GM18508 (cell line): ENCODE data around the gene AKT3.

Experiments
- ATAC-seq: cut with Tn5 transposase; IDR thresholded peaks from one replicate; pipeline ENCODE4 v1.9.1; 2021; ENCODE audit warnings: moderate number of reproducible peaks; ENCODE audit not compliant: insufficient read depth, unreplicated experiment

Gene AKT3

DNA sequence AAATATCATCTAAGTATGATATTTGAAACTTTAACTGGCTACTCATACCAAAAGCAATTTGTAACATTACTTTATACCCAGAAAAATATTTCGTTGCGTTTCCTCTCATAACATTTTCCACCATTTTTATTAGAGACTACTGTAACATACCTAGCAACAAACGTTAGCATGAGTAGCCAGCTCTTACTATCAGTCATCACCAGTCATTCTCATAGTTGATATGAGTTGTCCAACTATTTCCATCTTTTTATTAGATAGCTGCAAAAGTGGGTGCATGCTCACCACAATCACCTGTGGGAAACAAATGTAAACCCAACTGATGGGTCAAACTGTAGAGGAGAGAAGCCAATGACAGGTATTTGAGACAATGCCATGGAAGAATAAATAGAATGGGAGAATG, 114.6 kb downstream of the AKT3 start:
- ATAC-seq, result no peak

DNA sequence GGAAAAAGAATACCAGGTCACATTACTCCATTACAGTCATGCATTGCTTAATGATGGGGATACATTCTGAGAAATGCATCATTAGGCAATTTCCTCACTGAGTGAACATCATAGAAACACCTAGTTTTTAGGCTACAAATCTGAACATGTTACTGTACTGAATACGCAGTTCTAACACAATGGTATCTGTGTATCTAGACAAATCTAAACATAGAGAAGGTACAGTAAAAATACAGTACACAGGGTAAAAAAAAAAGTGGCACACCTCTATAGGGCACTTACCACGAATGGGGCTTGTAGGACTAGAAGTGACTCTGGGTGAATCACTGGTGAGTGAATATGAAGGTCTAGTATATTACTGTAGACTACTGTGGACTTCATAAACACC, 115.7 kb downstream of the AKT3 start:
- ATAC-seq, result no peak

DNA sequence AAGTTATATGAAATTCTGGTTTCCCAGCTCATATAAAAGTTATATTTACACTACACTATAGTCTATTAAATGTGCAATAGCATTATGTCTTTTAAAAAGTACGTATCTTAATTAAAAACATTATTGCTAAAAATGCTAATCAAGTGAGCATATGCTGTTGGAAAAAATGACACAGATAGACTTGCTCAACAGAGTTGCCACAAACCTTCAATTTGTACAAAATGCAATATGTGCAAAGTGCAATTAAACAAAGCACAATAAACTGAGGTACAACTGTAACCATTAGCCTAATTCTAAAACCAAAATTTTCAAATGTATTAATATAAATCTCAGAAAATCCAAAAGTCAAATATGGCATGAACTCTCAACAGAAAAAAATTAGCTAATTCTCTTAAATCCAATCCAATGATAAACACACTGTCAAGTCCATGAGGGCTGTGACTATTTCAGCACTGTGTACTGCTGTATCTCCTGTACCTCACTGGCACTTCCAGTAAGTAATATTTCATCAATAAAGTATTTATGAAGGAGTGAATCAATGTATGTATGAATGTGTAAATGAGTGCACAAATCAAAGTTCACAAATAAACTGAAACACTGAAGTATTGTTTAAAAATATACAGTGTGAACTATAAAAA, 116.3 kb downstream of the AKT3 start:
- ATAC-seq, result no peak

DNA sequence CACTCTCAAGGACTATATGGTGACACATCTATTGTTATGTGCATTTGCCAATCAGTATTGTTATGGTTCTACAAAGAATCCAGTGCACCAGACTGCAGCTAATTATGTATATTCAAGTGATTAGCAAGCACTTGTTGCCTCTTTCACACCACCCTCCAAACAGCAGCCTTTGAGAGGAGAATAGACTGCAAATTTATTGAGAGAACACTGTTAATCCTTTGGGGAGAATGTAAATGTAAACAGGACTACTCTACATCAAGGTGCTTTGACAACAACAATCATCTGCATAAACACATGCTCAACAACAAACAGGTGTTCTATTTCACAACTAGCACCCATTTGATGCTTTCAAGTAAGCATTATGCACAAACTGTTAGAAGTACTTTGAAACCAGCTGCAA, 117.4 kb downstream of the AKT3 start:
- ATAC-seq, result no peak

DNA sequence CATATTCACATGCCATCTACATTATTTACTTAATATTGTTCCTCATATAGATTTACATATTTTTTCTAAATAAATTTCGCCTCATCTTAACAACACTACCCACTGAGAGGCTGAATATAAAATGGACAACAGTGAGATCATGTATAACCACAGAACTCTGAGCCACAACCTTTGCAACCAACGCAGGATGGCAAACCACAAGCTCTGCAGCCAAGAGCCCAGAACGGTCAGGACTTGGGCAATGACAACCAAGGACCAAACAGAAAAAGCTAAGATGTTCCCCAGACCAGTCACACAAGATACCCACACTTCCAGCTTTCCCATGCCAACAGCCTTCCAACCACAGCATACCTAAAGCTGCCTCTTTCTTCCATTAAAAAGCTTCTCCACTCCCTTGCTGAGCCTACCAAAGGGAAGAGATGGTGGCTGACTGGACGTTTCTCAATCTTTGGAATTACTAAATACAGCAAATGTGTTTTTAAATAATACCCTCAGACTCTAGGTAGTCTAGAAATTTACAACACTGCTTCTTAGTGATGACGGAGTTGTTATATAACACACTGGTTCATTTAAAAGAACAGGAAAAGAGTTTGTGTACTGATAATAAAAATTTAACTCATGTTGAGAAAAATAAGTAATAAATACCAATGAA, 117.9 kb downstream of the AKT3 start:
- ATAC-seq, result no peak

DNA sequence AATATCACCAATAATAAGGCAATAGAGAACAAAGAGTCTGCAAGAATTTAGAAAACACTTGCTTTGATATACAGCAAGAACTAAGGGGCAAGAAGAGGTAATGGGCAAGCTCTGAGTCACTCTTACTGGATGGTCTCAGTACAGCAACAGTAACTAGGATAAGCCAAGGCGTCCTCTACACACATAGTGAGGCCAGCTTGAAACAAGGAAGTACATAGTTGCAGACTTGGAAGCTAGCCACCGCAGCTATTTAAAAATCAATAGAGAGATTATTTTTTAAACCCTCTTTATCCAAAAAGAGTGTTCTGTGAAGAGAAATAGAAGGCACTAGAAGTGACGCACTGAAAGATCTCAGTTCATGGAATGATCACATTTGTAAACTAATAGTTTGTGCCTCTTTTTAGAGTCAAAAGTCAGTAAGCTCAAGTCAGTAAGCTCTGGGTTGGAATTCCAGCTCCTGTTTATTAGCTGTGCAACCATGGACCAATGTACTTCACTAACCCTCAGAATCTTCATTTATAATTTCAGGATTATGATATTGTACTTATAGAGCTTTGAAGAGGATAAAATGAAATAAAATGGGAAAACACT, 118.6 kb downstream of the AKT3 start:
- ATAC-seq, result no peak

DNA sequence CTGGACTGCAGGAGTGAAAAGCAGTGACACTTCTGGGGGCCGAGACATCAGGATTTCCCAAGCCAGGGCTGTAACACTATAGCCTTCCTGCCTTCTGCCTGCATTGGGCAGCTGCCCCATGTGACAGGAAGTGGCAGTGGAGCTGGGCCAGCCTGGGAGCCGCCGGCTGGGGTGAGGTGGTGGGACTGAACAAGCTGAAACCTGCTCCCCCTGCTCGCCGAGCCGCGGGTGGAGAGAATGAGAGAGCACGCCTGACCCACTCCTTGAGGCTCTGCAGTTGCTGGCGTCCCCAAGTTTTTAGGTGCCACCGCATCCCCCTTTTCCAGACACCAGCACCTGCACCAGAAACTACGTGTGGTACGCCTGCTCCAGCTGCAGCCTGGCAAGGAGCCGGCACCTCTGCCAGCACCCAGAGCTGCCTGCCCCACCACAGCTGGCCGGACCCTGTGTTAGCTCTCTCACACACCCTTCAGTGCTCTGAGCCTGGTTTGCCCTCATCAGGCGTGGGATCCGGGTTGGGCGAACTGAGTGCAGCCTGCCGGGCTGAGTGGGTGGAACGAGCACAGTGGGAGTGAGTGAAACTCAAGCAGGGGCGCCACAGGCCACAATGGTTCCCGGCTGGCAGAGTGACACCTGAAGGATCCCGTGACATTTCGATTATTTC, 119.4 kb downstream of the AKT3 start:
- no peak for ATAC-seq

DNA sequence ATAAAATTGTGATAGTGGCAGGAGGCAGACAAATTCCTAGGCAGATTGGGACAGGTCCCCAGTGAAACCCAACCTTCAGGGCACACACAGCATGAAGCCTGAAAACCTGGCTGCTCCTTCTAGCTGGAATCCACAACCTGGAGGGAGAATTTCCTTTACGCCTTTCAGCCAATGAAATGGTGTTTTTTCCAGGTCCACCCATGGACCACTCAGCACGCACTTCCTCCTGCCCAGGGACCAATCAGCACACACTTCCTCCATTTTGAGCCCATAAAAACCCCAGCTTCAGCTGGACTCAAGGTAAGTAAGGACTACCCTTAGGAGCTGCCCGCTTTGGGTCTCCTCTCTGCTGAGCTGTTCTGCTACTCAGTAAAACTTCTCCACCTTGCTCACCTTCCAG, 120.1 kb downstream of the AKT3 start:
- ATAC-seq, result no peak

DNA sequence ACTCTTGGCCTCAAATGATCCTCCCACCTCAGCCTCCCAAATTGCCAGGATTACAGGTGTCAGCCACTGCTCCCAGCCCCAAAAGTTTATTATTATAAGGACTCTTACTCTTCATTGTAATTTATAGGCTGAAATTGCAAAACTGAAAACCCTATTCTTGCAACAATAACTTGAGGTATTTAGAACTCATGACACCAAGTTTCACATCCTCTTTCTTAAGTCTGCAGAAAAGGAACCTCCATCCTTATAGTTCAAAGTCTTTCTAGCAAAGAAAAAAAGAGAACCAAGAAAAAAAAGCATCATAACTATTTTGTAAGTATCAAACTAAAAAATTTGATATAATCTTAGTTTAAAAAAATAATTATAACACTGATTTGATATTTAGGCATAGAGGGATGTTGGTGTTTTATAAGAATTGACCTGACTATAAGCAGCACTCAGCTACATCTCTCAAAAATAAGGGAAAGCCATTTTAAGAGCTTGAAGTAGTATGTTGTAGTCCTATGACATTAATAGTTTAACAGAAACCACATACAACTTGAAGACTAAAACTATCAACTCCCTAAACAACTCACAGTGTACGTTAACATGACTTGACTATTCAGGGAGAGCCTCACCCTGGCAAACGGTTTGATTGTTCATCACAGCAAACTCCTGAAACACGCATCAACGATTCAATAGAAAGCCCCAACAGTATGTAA, 122.4 kb downstream of the AKT3 start:
- ATAC-seq, result peak; percentile 75

DNA sequence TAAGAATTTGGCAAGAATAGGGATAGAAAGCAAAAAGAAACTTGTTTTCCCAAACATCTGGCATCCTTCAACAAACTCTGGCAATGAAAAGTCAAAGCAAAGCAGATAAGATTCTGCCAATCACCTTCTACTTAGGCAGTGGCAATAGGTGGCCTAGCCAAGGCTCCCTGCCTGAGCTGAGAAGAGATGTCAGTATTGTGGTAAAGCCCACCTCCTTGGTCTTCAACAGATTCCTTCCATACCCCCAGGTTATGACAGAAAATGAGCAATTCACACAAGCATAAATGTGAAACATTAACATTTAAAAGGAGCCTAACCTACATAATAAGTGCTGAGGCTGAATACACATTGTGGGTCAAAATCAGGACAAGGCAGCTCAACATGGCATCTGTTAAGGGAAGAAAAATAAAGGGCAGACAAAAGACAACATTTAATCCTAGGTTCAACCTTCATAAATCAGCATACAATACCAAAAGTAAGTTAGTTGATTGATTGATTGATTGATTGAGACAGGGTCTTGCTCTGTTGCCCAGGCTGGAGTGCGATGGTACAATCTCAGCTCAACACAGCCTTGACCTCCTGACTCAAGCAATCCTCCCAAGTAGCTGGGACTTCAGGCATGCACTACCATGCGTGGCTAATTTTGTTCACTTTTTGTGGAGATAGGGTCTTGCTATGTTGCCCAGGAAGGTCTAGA, 123.1 kb downstream of the AKT3 start:
- ATAC-seq, result no peak

DNA sequence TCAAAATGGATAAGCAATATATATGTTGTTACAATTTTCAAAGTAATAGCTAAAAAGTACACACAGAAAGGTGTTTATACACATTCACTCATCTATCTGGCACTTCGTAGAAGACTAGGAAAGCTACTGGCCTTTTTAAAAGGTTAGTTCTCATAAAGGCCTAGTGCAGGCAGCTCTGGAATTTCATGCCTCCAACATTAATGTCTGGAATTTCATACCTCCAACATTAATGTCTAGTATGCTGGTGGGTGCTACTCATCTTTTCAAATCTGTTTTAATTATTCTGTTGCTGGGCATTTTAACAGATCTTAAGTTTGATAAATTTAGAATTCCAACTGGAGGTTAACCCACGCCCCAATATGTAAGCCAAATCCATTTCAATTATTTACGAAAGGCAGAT, 124.2 kb downstream of the AKT3 start:
- ATAC-seq, result no peak

DNA sequence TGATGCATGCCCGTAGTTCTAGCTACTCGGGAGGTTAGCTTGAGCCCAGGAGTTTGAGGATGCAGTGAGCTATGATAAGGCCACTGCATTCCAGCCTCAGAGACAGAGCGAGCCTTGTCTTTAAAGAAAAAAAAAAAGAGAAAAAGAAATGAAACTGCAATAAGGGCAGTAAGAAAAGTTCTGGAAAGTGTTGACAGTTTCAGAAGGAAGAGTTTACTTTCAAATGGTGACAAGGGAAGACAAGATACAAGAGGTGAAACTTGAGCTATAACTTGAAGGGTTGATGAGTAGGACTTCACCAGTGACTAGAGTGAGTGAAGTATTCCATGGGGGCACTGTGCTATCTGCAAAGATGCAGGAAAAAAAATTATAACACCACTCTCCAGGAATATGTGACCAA, 125.0 kb downstream of the AKT3 start:
- no peak for ATAC-seq

DNA sequence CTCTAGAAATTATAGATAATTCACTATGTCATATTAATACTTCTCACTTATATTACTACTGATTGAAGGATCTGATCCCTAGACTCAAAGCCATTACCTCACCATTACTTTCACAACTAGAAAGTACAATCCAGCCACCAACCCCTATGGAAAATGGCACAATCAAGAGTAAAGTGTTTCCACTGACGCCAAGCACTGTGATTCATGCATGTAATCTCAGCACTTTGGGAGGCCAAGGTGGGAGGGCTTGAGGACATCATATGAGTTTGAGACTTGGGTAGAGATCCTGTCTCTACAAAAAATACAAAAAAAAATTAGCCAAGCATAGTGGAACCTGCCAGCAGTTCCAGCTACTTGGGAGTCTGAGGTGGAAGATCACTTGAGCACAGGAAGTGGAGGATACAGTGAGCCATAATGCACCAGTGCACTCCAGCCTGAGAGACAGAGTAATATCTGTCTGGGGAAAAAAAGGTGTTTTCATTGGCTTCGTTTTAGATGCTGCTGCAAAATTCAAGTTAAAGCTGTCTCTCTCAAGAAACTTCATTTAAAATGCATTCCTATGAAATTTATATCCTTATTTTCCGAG, 126.5 kb downstream of the AKT3 start:
- no peak for ATAC-seq

DNA sequence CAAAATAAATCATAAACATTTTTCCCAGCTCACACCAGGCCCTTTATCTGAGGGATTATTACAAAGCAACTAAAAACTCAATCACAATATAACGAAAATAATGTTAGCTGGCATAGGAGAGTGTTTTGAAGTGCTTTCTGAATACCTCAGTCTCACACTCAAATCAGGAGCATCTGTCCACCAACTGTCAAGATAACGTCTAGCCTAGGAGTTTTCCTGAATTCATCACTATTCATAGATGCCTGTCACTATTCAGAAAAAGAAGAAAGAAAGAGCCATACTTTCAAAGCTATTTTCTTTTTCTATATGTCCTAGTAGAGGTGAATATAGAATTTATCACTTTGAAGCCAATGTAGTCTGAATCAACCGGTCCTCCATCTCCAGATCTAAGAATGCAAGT, 127.0 kb downstream of the AKT3 start:
- no peak for ATAC-seq

DNA sequence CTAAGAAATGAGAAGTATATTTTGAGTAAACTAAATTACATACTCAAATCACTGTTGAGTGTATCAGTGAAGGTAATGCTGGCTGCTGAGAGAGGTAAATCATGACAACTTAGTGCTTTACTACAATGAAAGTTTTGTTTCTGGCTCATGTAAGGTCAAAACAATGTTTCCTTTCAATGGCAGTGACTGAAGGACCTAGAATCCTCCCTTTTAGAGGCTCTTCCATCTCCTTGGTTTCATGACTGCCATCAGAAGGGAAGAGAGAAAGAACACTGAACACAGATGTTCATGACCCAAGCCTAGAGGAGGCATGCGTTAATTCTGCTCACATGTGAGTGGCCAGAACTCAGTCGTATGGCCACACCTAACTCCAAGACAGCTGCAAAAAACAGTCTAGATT, 130.6 kb downstream of the AKT3 start:
- ATAC-seq, result no peak

DNA sequence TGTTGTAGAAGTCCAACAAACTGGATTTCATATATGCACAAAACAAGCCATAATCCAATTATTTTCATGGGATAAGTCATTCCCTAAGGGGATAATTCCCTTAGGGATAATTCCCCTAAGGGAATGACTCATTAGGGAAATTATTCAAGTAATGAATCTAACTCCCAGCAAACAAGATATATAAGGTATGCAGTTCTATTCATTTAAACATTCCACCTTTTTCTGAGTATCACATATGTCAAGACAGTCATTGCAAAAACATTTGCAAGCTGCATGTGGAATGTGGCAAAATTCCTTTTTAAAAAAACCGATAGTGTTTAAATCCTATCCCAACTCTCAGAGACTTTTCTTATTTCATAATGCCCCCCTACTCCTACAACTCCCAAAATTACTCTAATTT, 131.2 kb downstream of the AKT3 start:
- ATAC-seq, result no peak

DNA sequence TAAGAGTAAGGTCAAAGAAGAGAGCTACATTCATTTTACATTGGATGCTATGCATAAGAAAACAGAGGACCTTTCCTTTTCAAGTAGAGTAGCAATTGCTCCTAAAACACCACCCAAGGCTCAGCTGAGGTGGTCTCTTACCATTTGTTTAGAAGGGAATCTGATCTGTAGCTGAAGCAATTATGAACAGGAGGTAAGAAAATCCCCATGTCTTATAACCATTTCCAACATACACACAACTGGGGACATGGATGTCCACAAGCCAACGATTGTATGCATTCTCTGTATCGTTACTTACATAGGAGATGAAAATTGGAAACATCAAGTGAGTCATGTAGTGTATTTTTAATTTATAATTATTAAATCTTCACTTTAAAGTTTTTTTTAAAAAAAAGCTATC, 132.0 kb downstream of the AKT3 start:
- no peak for ATAC-seq

DNA sequence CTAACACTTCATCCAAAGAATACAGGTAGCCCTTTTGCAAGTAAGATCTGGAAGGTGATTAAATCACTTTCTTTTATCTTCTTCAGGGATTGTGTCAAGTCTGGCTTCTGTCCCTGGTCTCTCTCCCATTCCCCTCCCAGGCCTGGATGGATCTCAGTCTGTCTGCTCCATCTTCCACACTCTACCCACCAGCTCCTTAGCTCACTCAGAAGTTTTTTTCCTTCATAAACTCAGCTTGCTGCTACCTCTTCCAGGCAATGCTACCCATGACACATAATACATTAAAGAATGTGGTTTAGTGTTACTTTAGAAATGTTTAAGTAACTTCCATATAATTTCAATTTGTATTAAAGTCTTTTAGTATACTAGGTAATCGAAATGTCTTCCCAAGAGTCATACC, 133.1 kb downstream of the AKT3 start:
- no peak for ATAC-seq

DNA sequence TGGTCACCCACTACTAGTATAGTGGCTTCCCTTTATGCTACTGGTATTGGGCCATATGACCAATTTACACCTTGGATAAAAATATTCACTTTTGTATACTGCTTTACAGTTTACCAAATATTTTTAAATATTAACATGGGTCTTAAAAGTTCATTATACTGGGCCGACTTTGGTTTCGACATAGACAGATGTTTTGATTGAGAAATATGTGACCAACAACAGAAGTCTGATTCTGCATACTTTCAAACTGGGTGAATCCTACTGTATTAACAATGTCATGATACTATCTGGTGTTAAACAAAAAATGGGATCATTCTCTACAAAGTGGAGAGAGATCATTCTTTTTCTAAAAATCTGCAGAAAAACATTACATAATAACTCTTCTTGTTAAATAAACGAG, 134.8 kb downstream of the AKT3 start:
- no peak for ATAC-seq
